ENCODE results near the gene CNOT2. TPM values are rescaled to one million over a fixed set of nuclear protein-coding genes. Genes with fewer than 3 reads are reported as not detected.

The CNOT2 gene
- total RNA-seq, 1 donor from 2014 or later: 79.4 TPM

DNA sequence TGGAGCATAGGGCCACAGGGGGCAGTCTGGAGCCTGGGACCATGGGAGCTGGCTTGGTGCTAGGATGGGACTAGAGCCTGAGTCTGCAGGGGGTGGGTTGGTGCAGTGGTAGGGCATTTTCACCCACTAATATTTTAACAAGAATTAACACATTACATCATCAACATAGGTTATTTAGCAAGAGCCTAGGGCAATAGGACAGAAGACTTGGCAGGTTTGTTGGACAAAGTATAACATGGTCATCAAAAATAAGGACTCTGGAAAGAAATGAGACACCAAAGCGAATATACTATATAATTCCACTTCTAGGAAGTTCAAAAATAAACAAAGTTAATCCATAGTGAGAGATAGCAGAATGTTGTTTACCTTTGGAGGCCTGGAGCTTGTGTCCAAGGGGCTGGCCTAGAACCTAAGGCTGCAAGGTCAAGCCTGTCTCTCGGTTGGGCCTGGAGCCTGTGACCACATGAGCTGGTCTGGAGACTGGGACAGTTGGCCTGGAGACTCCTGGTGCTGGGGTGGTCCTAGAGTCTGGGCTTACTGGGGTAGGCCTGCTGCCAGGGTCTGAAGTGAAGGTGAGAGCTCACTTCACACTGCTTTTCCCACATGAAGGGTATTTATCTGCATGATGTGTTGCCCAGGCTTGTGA is 28.1 kb upstream of the CNOT2 start:
- H3K4me3 Mint-ChIP-seq: no peak overlapping the region
- no peaks in the 10 kb centered on the region for H3K27me3 Mint-ChIP-seq (ENCODE audit: low read depth)
- peaks cover 24% of the 10 kb centered on the region for H3K9me3 Mint-ChIP-seq
- TF ChIP-seq, protein P1, sequence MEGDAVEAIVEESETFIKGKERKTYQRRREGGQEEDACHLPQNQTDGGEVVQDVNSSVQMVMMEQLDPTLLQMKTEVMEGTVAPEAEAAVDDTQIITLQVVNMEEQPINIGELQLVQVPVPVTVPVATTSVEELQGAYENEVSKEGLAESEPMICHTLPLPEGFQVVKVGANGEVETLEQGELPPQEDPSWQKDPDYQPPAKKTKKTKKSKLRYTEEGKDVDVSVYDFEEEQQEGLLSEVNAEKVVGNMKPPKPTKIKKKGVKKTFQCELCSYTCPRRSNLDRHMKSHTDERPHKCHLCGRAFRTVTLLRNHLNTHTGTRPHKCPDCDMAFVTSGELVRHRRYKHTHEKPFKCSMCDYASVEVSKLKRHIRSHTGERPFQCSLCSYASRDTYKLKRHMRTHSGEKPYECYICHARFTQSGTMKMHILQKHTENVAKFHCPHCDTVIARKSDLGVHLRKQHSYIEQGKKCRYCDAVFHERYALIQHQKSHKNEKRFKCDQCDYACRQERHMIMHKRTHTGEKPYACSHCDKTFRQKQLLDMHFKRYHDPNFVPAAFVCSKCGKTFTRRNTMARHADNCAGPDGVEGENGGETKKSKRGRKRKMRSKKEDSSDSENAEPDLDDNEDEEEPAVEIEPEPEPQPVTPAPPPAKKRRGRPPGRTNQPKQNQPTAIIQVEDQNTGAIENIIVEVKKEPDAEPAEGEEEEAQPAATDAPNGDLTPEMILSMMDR (conservative IDR thresholded peaks at IDR 0.05): no peak
- H3K4me1 Mint-ChIP-seq: no peaks in the 10 kb centered on the region
- H3K36me3 Mint-ChIP-seq (ENCODE audit: low read depth): peaks cover 35% of the 10 kb centered on the region
- H3K27ac Mint-ChIP-seq (ENCODE audit: unreplicated experiment): no peak overlapping the region
- DNase-seq (ENCODE audit: low read depth, low spot score): no peak

- Mint-ChIP-seq H3K36me3 (ENCODE audit: low read depth) (peaks cover 23% of the 10 kb centered on the region), H3K27me3 (ENCODE audit: low read depth) (no peaks in the 10 kb centered on the region), H3K27ac (ENCODE audit: unreplicated experiment) (no peak overlapping the region), H3K4me3 (no peak overlapping the region), H3K4me1 (no peaks in the 10 kb centered on the region), H3K9me3 (peaks cover 16% of the 10 kb centered on the region)
- no peak for DNase-seq (ENCODE audit: low read depth, low spot score)
- TF ChIP-seq, protein P1 (conservative IDR thresholded peaks at IDR 0.05): no peak
These were observed 25.8 kb upstream of the CNOT2 start for GRCh38 chr12:70217416-70217815.

- Mint-ChIP-seq H3K36me3 (ENCODE audit: low read depth) (no peaks in the 10 kb centered on the region), H3K4me1 (no peaks in the 10 kb centered on the region), H3K9me3 (no peaks in the 10 kb centered on the region), H3K4me3 (no peak overlapping the region), H3K27ac (ENCODE audit: unreplicated experiment) (no peak overlapping the region), H3K27me3 (ENCODE audit: low read depth) (no peaks in the 10 kb centered on the region)
- TF ChIP-seq, protein P1 (conservative IDR thresholded peaks at IDR 0.05): no peak
- no peak for DNase-seq (ENCODE audit: low read depth, low spot score)
These were observed 21.6 kb upstream of the CNOT2 start for GRCh38 chr12:70221626-70222025.

GRCh38 chr12:70227911-70228310 is 15.3 kb upstream of the CNOT2 start:
- no peak overlapping the region for H3K27ac Mint-ChIP-seq (ENCODE audit: unreplicated experiment)
- H3K27me3 Mint-ChIP-seq (ENCODE audit: low read depth): no peaks in the 10 kb centered on the region
- H3K9me3 Mint-ChIP-seq: no peaks in the 10 kb centered on the region
- TF ChIP-seq, protein P1 (conservative IDR thresholded peaks at IDR 0.05): no peak
- H3K4me1 Mint-ChIP-seq: no peaks in the 10 kb centered on the region
- DNase-seq (ENCODE audit: low read depth, low spot score): no peak
- H3K36me3 Mint-ChIP-seq (ENCODE audit: low read depth): no peaks in the 10 kb centered on the region
- no peak overlapping the region for H3K4me3 Mint-ChIP-seq

GRCh38 chr12:70230934-70231606 is 12.2 kb upstream of the CNOT2 start:
- no peak overlapping the region for H3K4me3 Mint-ChIP-seq
- H3K9me3 Mint-ChIP-seq: peaks cover 2% of the 10 kb centered on the region
- no peaks in the 10 kb centered on the region for H3K4me1 Mint-ChIP-seq
- TF ChIP-seq, protein P1 (conservative IDR thresholded peaks at IDR 0.05): no peak
- no peaks in the 10 kb centered on the region for H3K27me3 Mint-ChIP-seq (ENCODE audit: low read depth)
- no peak overlapping the region for H3K27ac Mint-ChIP-seq (ENCODE audit: unreplicated experiment)
- no peak for DNase-seq (ENCODE audit: low read depth, low spot score)
- H3K36me3 Mint-ChIP-seq (ENCODE audit: low read depth): peaks cover 2% of the 10 kb centered on the region
